Parathyroid adenoma (tissue), 2 donors: ENCODE results near the gene CDK8.
A peak's percentile ranks its signal among the peaks of the same experiment; 100 is the strongest.

ENCODE experiments used
- H2AFZ ChIP-seq: fragments of 300-600 bp; sonication (generic); one replicate; pipeline ENCODE4 v1.7.0; 2017; ENCODE audit warnings: antibody characterized with exemption, mild to moderate bottlenecking
- H3K27ac ChIP-seq: fragments of 300-600 bp; sonication (generic); one replicate; pipeline ENCODE4 v1.7.0; 2017
- H3K27me3 ChIP-seq: fragments of 300-600 bp; sonication (generic); one replicate; pipeline ENCODE4 v1.7.0; 2017; ENCODE audit warnings: low read length; ENCODE audit not compliant: control insufficient read depth, insufficient read depth
- H3K36me3 ChIP-seq: fragments of 300-600 bp; sonication (generic); one replicate; pipeline ENCODE4 v1.7.0; 2017; ENCODE audit warnings: low read length; ENCODE audit not compliant: control insufficient read depth, insufficient read depth
- H3K4me1 ChIP-seq: fragments of 300-600 bp; sonication (generic); one replicate; pipeline ENCODE4 v1.7.0; 2017; ENCODE audit warnings: control low read depth
- H3K4me2 ChIP-seq: fragments of 300-600 bp; sonication (generic); one replicate; pipeline ENCODE4 v1.7.0; 2017; ENCODE audit warnings: low read length
- H3K4me3 ChIP-seq: fragments of 300-600 bp; sonication (generic); one replicate; pipeline ENCODE4 v1.7.0; 2017; ENCODE audit warnings: low read depth, low read length
- H3K79me2 ChIP-seq: fragments of 300-600 bp; sonication (generic); one replicate; pipeline ENCODE4 v1.7.0; 2017; ENCODE audit warnings: control low read depth
- H3K9ac ChIP-seq: fragments of 300-600 bp; sonication (generic); one replicate; pipeline ENCODE4 v1.7.0; 2017; ENCODE audit warnings: mild to moderate bottlenecking
- H3K9me3 ChIP-seq: fragments of 300-600 bp; sonication (generic); one replicate; pipeline ENCODE4 v1.7.0; 2017; ENCODE audit warnings: low read length; ENCODE audit not compliant: control insufficient read depth
- CTCF ChIP-seq: fragments of 300-600 bp; sonication (generic); IDR thresholded peaks from one replicate; pipeline ENCODE4 v1.7.0; 2017; ENCODE audit warnings: antibody characterized with exemption, mild to moderate bottlenecking
- donor health status: primary hyperparathyroidism.

CDK8 gene

DNA sequence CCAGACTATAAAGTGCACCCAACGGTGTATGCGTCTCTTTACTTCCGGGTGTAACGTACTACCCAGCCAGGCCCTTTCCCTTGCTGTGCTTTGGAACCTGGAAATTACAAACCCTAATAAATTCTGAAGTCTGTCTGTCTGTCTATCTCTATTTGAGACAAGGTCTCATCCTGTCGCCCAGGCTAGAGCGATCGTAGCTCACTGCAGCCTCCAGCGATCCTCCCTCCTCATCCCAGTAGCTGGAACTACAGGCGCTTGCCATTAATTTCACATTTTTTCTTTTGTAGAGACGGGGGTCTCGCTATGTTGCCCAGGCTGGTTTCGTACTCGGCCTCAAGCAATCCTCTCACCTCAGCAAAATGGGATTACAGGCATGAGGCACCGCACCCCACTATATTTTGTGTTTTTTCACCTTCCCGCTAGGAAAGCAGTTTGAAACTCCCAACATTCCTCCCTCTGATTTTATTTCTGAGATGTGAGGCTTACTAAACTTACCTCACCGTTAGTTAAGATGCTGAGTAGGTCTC, 31.3 kb upstream of the CDK8 start:
- Histone ChIP-seq H3K36me3 (no peaks in the 10 kb centered on the region), H2AFZ (peak overlapping the region; percentile 99), H3K9ac (peak overlapping the region; percentile 19), H3K4me1 (no peaks in the 10 kb centered on the region), H3K79me2 (no peaks in the 10 kb centered on the region), H3K9me3 (no peaks in the 10 kb centered on the region), H3K27ac (peak overlapping the region; percentile 94), H3K27me3 (no peaks in the 10 kb centered on the region), H3K4me3 (peak overlapping the region; percentile 95), H3K4me2 (peak overlapping the region; percentile 93)
- TF ChIP-seq CTCF: no peak

DNA sequence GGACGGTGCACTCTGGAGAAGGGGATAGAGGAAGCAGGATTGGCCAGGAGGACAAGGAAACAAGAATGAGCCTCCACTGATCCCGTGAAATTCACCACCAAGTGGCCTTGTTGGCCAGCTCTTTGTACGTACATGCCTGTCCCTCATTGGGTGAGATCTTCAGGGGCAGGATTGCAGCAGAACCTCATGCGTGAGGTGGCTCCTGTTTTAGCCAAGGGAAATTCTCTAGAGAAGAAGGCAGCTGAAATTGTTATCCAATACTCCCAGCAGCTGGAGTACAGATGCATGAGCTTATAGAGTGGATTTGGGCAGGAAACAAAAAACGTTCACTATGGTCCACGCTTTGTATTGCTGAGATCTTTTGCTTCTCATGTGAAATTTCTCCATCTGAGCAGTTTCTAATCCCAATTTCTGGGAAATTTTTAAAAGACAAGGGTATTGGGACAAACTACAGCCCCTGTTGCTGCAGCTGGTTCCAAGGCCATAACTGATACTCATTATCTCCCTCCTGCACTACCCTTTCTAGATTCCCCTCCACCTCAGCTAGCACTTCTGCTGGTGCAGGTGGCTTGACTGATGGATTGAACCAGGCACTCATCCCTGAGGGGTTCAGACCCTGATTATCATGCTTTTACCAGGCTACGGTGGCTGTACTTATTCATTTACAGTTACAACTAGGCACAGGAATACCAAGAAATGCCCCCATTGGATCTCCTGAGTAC, 27.9 kb upstream of the CDK8 start:
- H3K9ac ChIP-seq: no peak overlapping the region
- TF ChIP-seq CTCF: no peak

GRCh38 chr13:26227166-26227971, 26.6 kb upstream of the CDK8 start:
- Histone ChIP-seq H3K9ac (no peak overlapping the region), H3K9me3 (no peaks in the 10 kb centered on the region), H3K4me1 (no peaks in the 10 kb centered on the region), H3K4me3 (no peak overlapping the region), H3K27me3 (no peaks in the 10 kb centered on the region), H3K4me2 (no peak overlapping the region), H3K27ac (no peak overlapping the region), H3K36me3 (no peaks in the 10 kb centered on the region), H2AFZ (no peak overlapping the region), H3K79me2 (no peaks in the 10 kb centered on the region)
- no peak for TF ChIP-seq CTCF

More for the DNA sequence above, 27.9 kb upstream of the CDK8 start:
- no peaks in the 10 kb centered on the region for H3K27me3 ChIP-seq
- H3K4me1 ChIP-seq: no peaks in the 10 kb centered on the region
- no peak overlapping the region for H3K4me2 ChIP-seq
- H3K36me3 ChIP-seq: no peaks in the 10 kb centered on the region
- no peaks in the 10 kb centered on the region for H3K79me2 ChIP-seq
- H3K4me3 ChIP-seq: no peak overlapping the region
- H2AFZ ChIP-seq: no peak overlapping the region
- H3K27ac ChIP-seq: no peak overlapping the region
- no peaks in the 10 kb centered on the region for H3K9me3 ChIP-seq

DNA sequence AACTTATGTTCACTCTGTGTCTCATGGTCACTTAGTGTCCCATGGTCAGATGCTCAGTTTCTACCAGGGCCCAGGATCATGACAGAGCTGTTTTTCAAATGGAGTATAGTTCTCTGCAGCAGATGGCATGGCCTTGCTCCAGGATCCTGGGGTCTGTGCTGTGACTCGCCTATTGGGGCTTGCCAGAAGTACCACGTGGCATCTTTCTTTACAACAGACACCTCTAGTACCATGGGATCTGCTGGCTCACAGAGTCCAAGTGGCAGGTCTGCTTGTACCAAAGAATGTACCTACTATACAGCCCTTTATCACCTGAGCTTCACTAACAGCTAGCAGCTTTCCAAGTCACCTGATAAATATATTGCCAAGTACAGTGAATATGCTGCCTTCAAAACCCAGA, 25.8 kb upstream of the CDK8 start:
- Histone ChIP-seq H3K79me2 (no peaks in the 10 kb centered on the region), H3K27me3 (no peaks in the 10 kb centered on the region), H3K27ac (no peak overlapping the region)

More for the DNA sequence above, 25.8 kb upstream of the CDK8 start:
- Histone ChIP-seq H3K36me3 (no peaks in the 10 kb centered on the region), H3K4me3 (no peak overlapping the region), H3K9ac (no peak overlapping the region), H2AFZ (no peak overlapping the region), H3K4me1 (no peaks in the 10 kb centered on the region), H3K9me3 (no peaks in the 10 kb centered on the region), H3K4me2 (no peak overlapping the region)
- TF ChIP-seq CTCF: no peak
